ENCODE measurements around the gene INPP5D.

INPP5D gene

DNA sequence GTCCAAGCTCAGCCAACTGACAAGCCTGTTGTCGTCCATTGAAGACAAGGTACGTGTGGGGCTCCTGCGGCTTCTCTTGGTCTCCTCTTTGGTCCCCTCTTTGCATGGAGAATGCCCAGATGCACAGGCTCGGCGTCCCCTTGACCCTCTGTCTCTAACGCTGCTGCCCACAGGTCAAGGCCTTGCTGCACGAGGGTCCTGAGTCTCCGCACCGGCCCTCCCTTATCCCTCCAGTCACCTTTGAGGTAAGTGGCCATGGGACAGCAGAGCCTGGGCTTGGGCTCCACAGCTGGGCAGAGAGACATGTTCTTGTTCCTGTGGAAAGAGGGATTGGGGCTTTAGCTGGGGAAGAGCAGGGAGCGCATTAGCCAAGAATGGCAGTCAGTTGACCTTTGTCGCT is 86.1 kb downstream of the INPP5D start:
- no CpG with 5 or more reads among the region's 11 CpGs for WGBS, 2 donors (ENCODE audit: extremely low coverage in 2 of 2, insufficient read length in 2 of 2, insufficient replicate concordance in 1 of 2)
- Histone ChIP-seq H3K4me1 (ENCODE audit: control insufficient read depth in 2 of 2, insufficient read depth in 1 of 2, low read depth in 1 of 2, low read length in 2 of 2) (no peaks in the 10 kb centered on the region), H3K14ac (ENCODE audit: low read length) (no peak overlapping the region), H3K27me3 (ENCODE audit: control insufficient read depth in 3 of 3, insufficient read depth in 3 of 3, low read depth in 1 of 3, low read length in 3 of 3) (no peaks in the 10 kb centered on the region), H3K4me3 (ENCODE audit: low read length in 2 of 2) (no peak overlapping the region), H2BK5ac (ENCODE audit: low read length) (no peak overlapping the region), H2BK15ac (ENCODE audit: low read length) (no peak overlapping the region), H3K9ac (ENCODE audit: low read depth, low read length, poor library complexity) (no peak overlapping the region), H3K23ac (ENCODE audit: low read depth, low read length, poor library complexity) (no peak overlapping the region), H2AFZ (ENCODE audit: low read length) (no peak overlapping the region), H3K27ac (replicated peaks; ENCODE audit: low read length) (no peak overlapping the region), H4K8ac (ENCODE audit: low read depth, low read length) (no peak overlapping the region), H2AK5ac (ENCODE audit: low read depth, low read length) (no peak overlapping the region), H3K79me1 (ENCODE audit: low read depth, low read length) (no peaks in the 10 kb centered on the region), H2BK120ac (ENCODE audit: low read depth, low read length) (no peak overlapping the region), H3K36me3 (replicated peaks in 1 of 2; ENCODE audit: control insufficient read depth in 2 of 2, insufficient read depth in 2 of 2, low read length in 2 of 2) (no peaks in the 10 kb centered on the region), H3K4me2 (ENCODE audit: insufficient read depth, low read length, poor library complexity, severe bottlenecking) (no peak overlapping the region), H4K91ac (ENCODE audit: low read depth, low read length, poor library complexity) (no peak overlapping the region), H3K9me3 (replicated peaks in 1 of 2; ENCODE audit: control insufficient read depth in 2 of 2, insufficient read depth in 1 of 2, low read depth in 1 of 2, low read length in 2 of 2) (no peaks in the 10 kb centered on the region), H3K4ac (ENCODE audit: low read length) (no peak overlapping the region), H2BK12ac (ENCODE audit: low read length) (no peak overlapping the region), H3K18ac (ENCODE audit: low read length) (no peak overlapping the region)
- no peak for DNase-seq (ENCODE audit: low spot score)

GRCh38 chr2:233147136-233147828 is 87.1 kb downstream of the INPP5D start:
- H3K9me3 ChIP-seq (replicated peaks in 1 of 2; ENCODE audit: control insufficient read depth in 2 of 2, insufficient read depth in 1 of 2, low read depth in 1 of 2, low read length in 2 of 2) = no peaks in the 10 kb centered on the region
- no peak overlapping the region for H4K8ac ChIP-seq (ENCODE audit: low read depth, low read length)
- no peak for DNase-seq (ENCODE audit: low spot score)
- H2BK15ac ChIP-seq (ENCODE audit: low read length) = no peak overlapping the region
- H3K4me1 ChIP-seq (ENCODE audit: control insufficient read depth in 2 of 2, insufficient read depth in 1 of 2, low read depth in 1 of 2, low read length in 2 of 2) = no peaks in the 10 kb centered on the region
- no peaks in the 10 kb centered on the region for H3K27me3 ChIP-seq (ENCODE audit: control insufficient read depth in 3 of 3, insufficient read depth in 3 of 3, low read depth in 1 of 3, low read length in 3 of 3)
- H3K14ac ChIP-seq (ENCODE audit: low read length) = no peak overlapping the region
- H2BK5ac ChIP-seq (ENCODE audit: low read length) = no peak overlapping the region
- H3K4ac ChIP-seq (ENCODE audit: low read length) = no peak overlapping the region
- no peak overlapping the region for H4K91ac ChIP-seq (ENCODE audit: low read depth, low read length, poor library complexity)
- no peaks in the 10 kb centered on the region for H3K79me1 ChIP-seq (ENCODE audit: low read depth, low read length)
- H3K23ac ChIP-seq (ENCODE audit: low read depth, low read length, poor library complexity) = no peak overlapping the region
- H3K9ac ChIP-seq (ENCODE audit: low read depth, low read length, poor library complexity) = no peak overlapping the region
- H3K18ac ChIP-seq (ENCODE audit: low read length) = no peak overlapping the region
- no peak overlapping the region for H2BK12ac ChIP-seq (ENCODE audit: low read length)
- H3K36me3 ChIP-seq (replicated peaks in 1 of 2; ENCODE audit: control insufficient read depth in 2 of 2, insufficient read depth in 2 of 2, low read length in 2 of 2) = no peaks in the 10 kb centered on the region
- no peak overlapping the region for H3K4me2 ChIP-seq (ENCODE audit: insufficient read depth, low read length, poor library complexity, severe bottlenecking)
- WGBS, 2 donors (ENCODE audit: extremely low coverage in 2 of 2, insufficient read length in 2 of 2, insufficient replicate concordance in 1 of 2) = no CpG with 5 or more reads among the region's 22 CpGs
- no peak overlapping the region for H2AFZ ChIP-seq (ENCODE audit: low read length)
- H3K4me3 ChIP-seq (ENCODE audit: low read length in 2 of 2) = peak overlapping the region in 1 of 2 donors; percentile 17
- no peak overlapping the region for H2AK5ac ChIP-seq (ENCODE audit: low read depth, low read length)
- H2BK120ac ChIP-seq (ENCODE audit: low read depth, low read length) = no peak overlapping the region
- no peak overlapping the region for H3K27ac ChIP-seq (replicated peaks; ENCODE audit: low read length)

DNA sequence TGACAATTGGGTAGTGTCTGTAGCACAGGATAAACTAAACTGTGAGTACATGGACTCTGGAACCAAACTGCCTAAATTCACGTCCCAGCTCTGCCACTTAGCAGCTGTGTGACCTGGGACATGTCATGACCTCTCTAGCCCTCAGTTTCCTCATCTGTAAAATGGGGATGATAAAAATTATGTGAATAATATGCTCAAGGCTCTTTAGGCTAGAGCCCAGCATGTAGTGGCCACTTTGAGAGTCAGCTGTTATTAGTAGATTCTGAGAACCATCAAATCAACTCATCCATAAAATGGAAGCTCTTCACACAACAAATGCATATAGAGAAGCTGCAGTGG is 87.7 kb downstream of the INPP5D start:
- H3K79me1 ChIP-seq (ENCODE audit: low read depth, low read length) = no peaks in the 10 kb centered on the region
- peak overlapping the region in 1 of 2 donors; percentile 17 for H3K4me3 ChIP-seq (ENCODE audit: low read length in 2 of 2)
- H3K9ac ChIP-seq (ENCODE audit: low read depth, low read length, poor library complexity) = no peak overlapping the region
- no peak overlapping the region for H2BK15ac ChIP-seq (ENCODE audit: low read length)
- H4K91ac ChIP-seq (ENCODE audit: low read depth, low read length, poor library complexity) = no peak overlapping the region
- H2AK5ac ChIP-seq (ENCODE audit: low read depth, low read length) = no peak overlapping the region
- no peak overlapping the region for H2BK120ac ChIP-seq (ENCODE audit: low read depth, low read length)
- H3K4ac ChIP-seq (ENCODE audit: low read length) = no peak overlapping the region
- H3K14ac ChIP-seq (ENCODE audit: low read length) = no peak overlapping the region
- H3K4me2 ChIP-seq (ENCODE audit: insufficient read depth, low read length, poor library complexity, severe bottlenecking) = no peak overlapping the region
- no peak overlapping the region for H2AFZ ChIP-seq (ENCODE audit: low read length)
- no peaks in the 10 kb centered on the region for H3K36me3 ChIP-seq (replicated peaks in 1 of 2; ENCODE audit: control insufficient read depth in 2 of 2, insufficient read depth in 2 of 2, low read length in 2 of 2)
- no CpG with 5 or more reads among the region's 1 CpG for WGBS, 2 donors (ENCODE audit: extremely low coverage in 2 of 2, insufficient read length in 2 of 2, insufficient replicate concordance in 1 of 2)
- DNase-seq (ENCODE audit: low spot score) = no peak
- H3K27me3 ChIP-seq (ENCODE audit: control insufficient read depth in 3 of 3, insufficient read depth in 3 of 3, low read depth in 1 of 3, low read length in 3 of 3) = no peaks in the 10 kb centered on the region
- no peak overlapping the region for H3K23ac ChIP-seq (ENCODE audit: low read depth, low read length, poor library complexity)
- no peak overlapping the region for H2BK5ac ChIP-seq (ENCODE audit: low read length)
- no peak overlapping the region for H3K27ac ChIP-seq (replicated peaks; ENCODE audit: low read length)
- no peak overlapping the region for H2BK12ac ChIP-seq (ENCODE audit: low read length)
- no peak overlapping the region for H3K18ac ChIP-seq (ENCODE audit: low read length)
- no peaks in the 10 kb centered on the region for H3K4me1 ChIP-seq (ENCODE audit: control insufficient read depth in 2 of 2, insufficient read depth in 1 of 2, low read depth in 1 of 2, low read length in 2 of 2)
- H3K9me3 ChIP-seq (replicated peaks in 1 of 2; ENCODE audit: control insufficient read depth in 2 of 2, insufficient read depth in 1 of 2, low read depth in 1 of 2, low read length in 2 of 2) = no peaks in the 10 kb centered on the region
- H4K8ac ChIP-seq (ENCODE audit: low read depth, low read length) = no peak overlapping the region

DNA sequence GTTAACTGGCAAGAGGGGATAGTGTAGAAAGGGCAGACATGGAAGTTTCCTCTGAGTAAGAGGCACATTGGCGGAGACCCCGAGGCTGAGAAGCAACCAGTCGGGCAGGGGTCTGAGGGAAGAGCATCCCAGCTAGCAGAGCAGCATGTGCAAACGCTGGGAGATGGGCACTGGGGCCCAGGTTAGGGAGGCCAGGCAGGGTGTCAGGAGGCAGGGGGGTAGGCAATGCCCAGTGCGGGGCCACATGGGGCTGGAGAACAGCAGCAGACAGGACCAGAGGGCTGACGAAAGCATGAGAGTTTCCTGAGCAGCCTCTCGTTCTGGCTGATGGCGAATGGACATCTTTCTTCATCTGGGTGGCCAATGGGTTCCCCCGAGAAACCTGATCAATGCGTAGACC is 88.2 kb downstream of the INPP5D start:
- no peak overlapping the region for H3K27ac ChIP-seq (replicated peaks; ENCODE audit: low read length)
- H3K9me3 ChIP-seq (replicated peaks in 1 of 2; ENCODE audit: control insufficient read depth in 2 of 2, insufficient read depth in 1 of 2, low read depth in 1 of 2, low read length in 2 of 2) = no peaks in the 10 kb centered on the region
- no peaks in the 10 kb centered on the region for H3K79me1 ChIP-seq (ENCODE audit: low read depth, low read length)
- no peaks in the 10 kb centered on the region for H3K27me3 ChIP-seq (ENCODE audit: control insufficient read depth in 3 of 3, insufficient read depth in 3 of 3, low read depth in 1 of 3, low read length in 3 of 3)
- no peaks in the 10 kb centered on the region for H3K4me1 ChIP-seq (ENCODE audit: control insufficient read depth in 2 of 2, insufficient read depth in 1 of 2, low read depth in 1 of 2, low read length in 2 of 2)
- WGBS, 2 donors (ENCODE audit: extremely low coverage in 2 of 2, insufficient read length in 2 of 2, insufficient replicate concordance in 1 of 2) = no CpG with 5 or more reads among the region's 10 CpGs
- H2BK15ac ChIP-seq (ENCODE audit: low read length) = no peak overlapping the region
- no peak overlapping the region for H2BK120ac ChIP-seq (ENCODE audit: low read depth, low read length)
- peak overlapping the region; percentile 7 for H3K9ac ChIP-seq (ENCODE audit: low read depth, low read length, poor library complexity)
- H2AFZ ChIP-seq (ENCODE audit: low read length) = no peak overlapping the region
- no peak overlapping the region for H3K4me2 ChIP-seq (ENCODE audit: insufficient read depth, low read length, poor library complexity, severe bottlenecking)
- H3K14ac ChIP-seq (ENCODE audit: low read length) = no peak overlapping the region
- no peak overlapping the region for H3K18ac ChIP-seq (ENCODE audit: low read length)
- no peak overlapping the region for H4K8ac ChIP-seq (ENCODE audit: low read depth, low read length)
- H3K23ac ChIP-seq (ENCODE audit: low read depth, low read length, poor library complexity) = no peak overlapping the region
- no peak overlapping the region for H2BK5ac ChIP-seq (ENCODE audit: low read length)
- no peak overlapping the region for H3K4me3 ChIP-seq (ENCODE audit: low read length in 2 of 2)
- peak overlapping the region; percentile 1 for H3K4ac ChIP-seq (ENCODE audit: low read length)
- H4K91ac ChIP-seq (ENCODE audit: low read depth, low read length, poor library complexity) = no peak overlapping the region
- H2BK12ac ChIP-seq (ENCODE audit: low read length) = no peak overlapping the region
- DNase-seq (ENCODE audit: low spot score) = no peak
- H3K36me3 ChIP-seq (replicated peaks in 1 of 2; ENCODE audit: control insufficient read depth in 2 of 2, insufficient read depth in 2 of 2, low read length in 2 of 2) = no peaks in the 10 kb centered on the region
- H2AK5ac ChIP-seq (ENCODE audit: low read depth, low read length) = no peak overlapping the region

All from neuronal stem cell (in vitro differentiated cells).